CD8-positive, alpha-beta memory T cell (primary cell): ENCODE measurements around the gene NBPF26. TPM values are rescaled to one million over a fixed set of nuclear protein-coding genes. Genes with fewer than 3 reads are reported as not detected.
"Not testable (repeated sequence)": the region's sequence is repeated elsewhere in the genome, so short reads cannot be mapped to it uniquely, and the experiment has no call there.

Source experiments
- CTCF ChIA-PET: fragments of 350-600 bp; sonication (Branson Sonifier 250); formaldehyde crosslinking; loops from one replicate; lab custom pipeline; 2021; ENCODE audit warnings: antibody characterized with exemption; lab: Charles Lee
- POLR2A ChIA-PET: fragments of 350-600 bp; sonication (Branson Sonifier 250); formaldehyde crosslinking; loops from one replicate; lab custom pipeline; 2021; ENCODE audit warnings: antibody characterized with exemption; lab: Charles Lee
- DNase-seq, 5 donors: peaks; one replicate each; pipeline versions ENCODE4 v3.0.0 to v3.0.0-alpha.2; 2020 to 2022; ENCODE audit warnings: mixed read lengths in 1 of 5
- H3K27ac ChIP-seq: one replicate; pipeline ENCODE4 v1.7.0; 2013; ENCODE audit warnings: low read depth, mild to moderate bottlenecking, low read length, moderate library complexity
- H3K27me3 ChIP-seq: 2 replicates; pipeline ENCODE4 v1.7.0; 2013; ENCODE audit warnings: low read length, mild to moderate bottlenecking; ENCODE audit not compliant: insufficient read depth, poor library complexity, severe bottlenecking
- H3K36me3 ChIP-seq: 2 replicates; pipeline ENCODE4 v1.7.0; 2013; ENCODE audit warnings: mild to moderate bottlenecking, low read length, moderate library complexity; ENCODE audit not compliant: insufficient read depth
- H3K4me1 ChIP-seq: 2 replicates; pipeline ENCODE4 v1.7.0; 2013; ENCODE audit warnings: mild to moderate bottlenecking, low read length, moderate library complexity; ENCODE audit not compliant: insufficient read depth
- H3K4me3 ChIP-seq: 2 replicates; pipeline ENCODE4 v1.7.0; 2013; ENCODE audit warnings: mild to moderate bottlenecking, low read length
- H3K9me3 ChIP-seq: 2 replicates; pipeline ENCODE4 v1.7.0; 2013; ENCODE audit warnings: mild to moderate bottlenecking, low read length
- H3K27ac Mint-ChIP-seq, 8 donors: one replicate each; pipeline ENCODE4 v1.8.0; 2020 to 2021; ENCODE audit warnings: mixed read lengths in 8 of 8, mild to moderate bottlenecking in 6 of 8, inconsistent platforms in 3 of 8, moderate library complexity in 3 of 8
- H3K27me3 Mint-ChIP-seq, 2 donors: one replicate each; pipeline ENCODE4 v1.8.0; 2020 to 2021; ENCODE audit warnings: mixed read lengths in 2 of 2, mild to moderate bottlenecking in 1 of 2, moderate library complexity in 1 of 2
- H3K36me3 Mint-ChIP-seq, 3 donors: one replicate each; pipeline ENCODE4 v1.8.0; 2020 to 2021; ENCODE audit warnings: mixed read lengths in 3 of 3, inconsistent platforms in 1 of 3, mild to moderate bottlenecking in 1 of 3
- H3K4me1 Mint-ChIP-seq, 3 donors: one replicate each; pipeline ENCODE4 v1.8.0; 2020 to 2021; ENCODE audit warnings: mixed read lengths in 3 of 3, inconsistent platforms in 1 of 3, mild to moderate bottlenecking in 1 of 3
- H3K4me3 Mint-ChIP-seq, 7 donors: one replicate each; pipeline ENCODE4 v1.8.0; 2020 to 2021; ENCODE audit warnings: mixed read lengths in 7 of 7, mild to moderate bottlenecking in 6 of 7, moderate library complexity in 4 of 7, inconsistent platforms in 2 of 7
- H3K9me3 Mint-ChIP-seq, 5 donors: one replicate each; pipeline ENCODE4 v1.8.0; 2020 to 2022; ENCODE audit warnings: mixed read lengths in 5 of 5, mild to moderate bottlenecking in 3 of 5, moderate library complexity in 2 of 5, inconsistent platforms in 1 of 5
- polyA plus RNA-seq: library from polyadenylated mRNA; unstranded; fragments of 300-500 nt; fragmentation: Illumina TruSeq; gene quantifications from one replicate; pipeline ENCODE4 v1.2.3, GENCODE V29; 2021
- total RNA-seq, 2 experiments: library from RNA; stranded (reverse); gene quantifications; one replicate each; pipeline ENCODE4 v1.2.3, GENCODE V29; 2021

The NBPF26 gene
- total and polyA plus RNA-seq, 3 experiments from 2014 or later: 6.4 to 21.9 (median 21.5) TPM

GRCh38 chr1:120724507-120724906 lies 762 bp downstream of the NBPF26 start:
- H3K27me3 ChIP-seq, H3K4me1 ChIP-seq, H3K36me3 ChIP-seq, H3K36me3 Mint-ChIP-seq, H3K4me1 Mint-ChIP-seq, H3K27ac ChIP-seq, H3K27me3 Mint-ChIP-seq, POLR2A ChIA-PET, H3K9me3 ChIP-seq, H3K4me3 ChIP-seq, H3K9me3 Mint-ChIP-seq, CTCF ChIA-PET: not testable (repeated sequence)
- Mint-ChIP-seq H3K27ac (peak overlapping the region in 1 of 8 donors; percentile 29), H3K4me3 (peak overlapping the region; percentile 62 to 90 (median 65))
- peak in 3 of 5 donors; percentile 5 to 41 (median 26) for DNase-seq

GRCh38 chr1:120728811-120729210 lies 5.1 kb downstream of the NBPF26 start:
- H3K9me3 Mint-ChIP-seq, CTCF ChIA-PET, H3K4me1 ChIP-seq, H3K4me3 Mint-ChIP-seq, POLR2A ChIA-PET, H3K27me3 Mint-ChIP-seq, H3K4me3 ChIP-seq, DNase-seq, H3K36me3 ChIP-seq, H3K36me3 Mint-ChIP-seq, H3K27me3 ChIP-seq, H3K27ac Mint-ChIP-seq, H3K9me3 ChIP-seq, H3K4me1 Mint-ChIP-seq, H3K27ac ChIP-seq: not testable (repeated sequence)

GRCh38 chr1:120769090-120769489 lies 45.3 kb downstream of the NBPF26 start:
- H3K36me3 ChIP-seq, H3K9me3 Mint-ChIP-seq, H3K27ac ChIP-seq, H3K4me3 ChIP-seq, H3K9me3 ChIP-seq, CTCF ChIA-PET, H3K36me3 Mint-ChIP-seq, H3K4me1 Mint-ChIP-seq, POLR2A ChIA-PET, H3K4me1 ChIP-seq, H3K27me3 Mint-ChIP-seq, H3K27ac Mint-ChIP-seq, H3K4me3 Mint-ChIP-seq, DNase-seq, H3K27me3 ChIP-seq: not testable (repeated sequence)

GRCh38 chr1:120805452-120805851 lies 81.7 kb downstream of the NBPF26 start:
- H3K9me3 Mint-ChIP-seq, H3K4me1 Mint-ChIP-seq, CTCF ChIA-PET, H3K36me3 ChIP-seq, H3K4me1 ChIP-seq, H3K27ac Mint-ChIP-seq, DNase-seq, POLR2A ChIA-PET, H3K9me3 ChIP-seq, H3K4me3 ChIP-seq, H3K4me3 Mint-ChIP-seq, H3K27ac ChIP-seq, H3K27me3 ChIP-seq, H3K27me3 Mint-ChIP-seq: not testable (repeated sequence)
- H3K36me3 Mint-ChIP-seq: peaks cover 0 to 19% (median 1%) of the 10 kb centered on the region in 3 donors

GRCh38 chr1:120811822-120812221 lies 88.1 kb downstream of the NBPF26 start:
- H3K9me3 ChIP-seq, H3K27me3 Mint-ChIP-seq, H3K27ac ChIP-seq, CTCF ChIA-PET, H3K4me3 ChIP-seq, H3K9me3 Mint-ChIP-seq, H3K36me3 ChIP-seq, H3K4me1 Mint-ChIP-seq, H3K27me3 ChIP-seq, POLR2A ChIA-PET, H3K4me1 ChIP-seq: not testable (repeated sequence)
- peak overlapping the region in 2 of 8 donors; percentile 68 to 72 for H3K27ac Mint-ChIP-seq
- peaks cover 0 to 25% (median 3%) of the 10 kb centered on the region in 3 donors for H3K36me3 Mint-ChIP-seq
- peak in 4 of 5 donors; percentile 10 to 46 (median 30) for DNase-seq
- H3K4me3 Mint-ChIP-seq: peak overlapping the region in 3 of 7 donors; percentile 50 to 80 (median 53)

GRCh38 chr1:120825051-120825450 lies 101.3 kb downstream of the NBPF26 start:
- POLR2A ChIA-PET, H3K9me3 ChIP-seq, H3K27ac ChIP-seq, H3K4me1 Mint-ChIP-seq, DNase-seq, H3K27ac Mint-ChIP-seq, H3K36me3 ChIP-seq, H3K27me3 ChIP-seq, H3K4me1 ChIP-seq, H3K9me3 Mint-ChIP-seq, CTCF ChIA-PET, H3K4me3 Mint-ChIP-seq, H3K27me3 Mint-ChIP-seq, H3K36me3 Mint-ChIP-seq, H3K4me3 ChIP-seq: not testable (repeated sequence)

GRCh38 chr1:120826623-120827022 lies 102.9 kb downstream of the NBPF26 start:
- H3K36me3 ChIP-seq, H3K27me3 Mint-ChIP-seq, CTCF ChIA-PET, H3K4me3 Mint-ChIP-seq, H3K9me3 ChIP-seq, H3K9me3 Mint-ChIP-seq, DNase-seq, H3K4me3 ChIP-seq, H3K36me3 Mint-ChIP-seq, POLR2A ChIA-PET, H3K27ac ChIP-seq, H3K27ac Mint-ChIP-seq, H3K4me1 ChIP-seq, H3K4me1 Mint-ChIP-seq, H3K27me3 ChIP-seq: not testable (repeated sequence)

GRCh38 chr1:120844186-120844944 lies 120.6 kb downstream of the NBPF26 start:
- H3K27me3 Mint-ChIP-seq, CTCF ChIA-PET, H3K27me3 ChIP-seq, H3K36me3 ChIP-seq, H3K36me3 Mint-ChIP-seq, H3K9me3 ChIP-seq, H3K9me3 Mint-ChIP-seq, POLR2A ChIA-PET, H3K4me1 Mint-ChIP-seq, H3K4me1 ChIP-seq: not testable (repeated sequence)
- Mint-ChIP-seq H3K27ac (peak overlapping the region; percentile 46 to 95 (median 92)), H3K4me3 (peak overlapping the region; percentile 87 to 96 (median 89))
- peak; percentile 60 to 88 (median 77) for DNase-seq
- H3K27ac ChIP-seq: peak overlapping the region; percentile 70
- H3K4me3 ChIP-seq: peak overlapping the region; percentile 54
